ENCODE results near the gene UROC1. TPM values are rescaled to one million over a fixed set of nuclear protein-coding genes. Genes with fewer than 3 reads are reported as not detected.

The UROC1 gene
- total RNA-seq, 2 experiments from 2014 or later: not detected

GRCh38 chr3:126446791-126447190 is 70.8 kb downstream of the UROC1 start:
- Mint-ChIP-seq H3K36me3 (ENCODE audit: low read depth) (peaks cover 63% of the 10 kb centered on the region), H3K27ac (no peak overlapping the region)

GRCh38 chr3:126446301-126446700 is 71.3 kb downstream of the UROC1 start:
- H3K27me3 Mint-ChIP-seq: no peaks in the 10 kb centered on the region
- H3K9me3 Mint-ChIP-seq: no peaks in the 10 kb centered on the region
- ATAC-seq (ENCODE audit: poor library complexity) (no peak), DNase-seq (peak in 1 of 14 experiments; percentile 31)
- H3K27ac Mint-ChIP-seq: no peak overlapping the region
- H3K4me3 Mint-ChIP-seq: no peak overlapping the region
- TF ChIP-seq, protein P1, sequence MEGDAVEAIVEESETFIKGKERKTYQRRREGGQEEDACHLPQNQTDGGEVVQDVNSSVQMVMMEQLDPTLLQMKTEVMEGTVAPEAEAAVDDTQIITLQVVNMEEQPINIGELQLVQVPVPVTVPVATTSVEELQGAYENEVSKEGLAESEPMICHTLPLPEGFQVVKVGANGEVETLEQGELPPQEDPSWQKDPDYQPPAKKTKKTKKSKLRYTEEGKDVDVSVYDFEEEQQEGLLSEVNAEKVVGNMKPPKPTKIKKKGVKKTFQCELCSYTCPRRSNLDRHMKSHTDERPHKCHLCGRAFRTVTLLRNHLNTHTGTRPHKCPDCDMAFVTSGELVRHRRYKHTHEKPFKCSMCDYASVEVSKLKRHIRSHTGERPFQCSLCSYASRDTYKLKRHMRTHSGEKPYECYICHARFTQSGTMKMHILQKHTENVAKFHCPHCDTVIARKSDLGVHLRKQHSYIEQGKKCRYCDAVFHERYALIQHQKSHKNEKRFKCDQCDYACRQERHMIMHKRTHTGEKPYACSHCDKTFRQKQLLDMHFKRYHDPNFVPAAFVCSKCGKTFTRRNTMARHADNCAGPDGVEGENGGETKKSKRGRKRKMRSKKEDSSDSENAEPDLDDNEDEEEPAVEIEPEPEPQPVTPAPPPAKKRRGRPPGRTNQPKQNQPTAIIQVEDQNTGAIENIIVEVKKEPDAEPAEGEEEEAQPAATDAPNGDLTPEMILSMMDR (IDR thresholded peaks at IDR 0.05): no peak
- intact Hi-C loops (cut with DNase I, micrococcal nuclease): no loop called here
- peaks cover 61% of the 10 kb centered on the region for H3K36me3 Mint-ChIP-seq (ENCODE audit: low read depth)
- no peak overlapping the region for H3K27ac ChIP-seq (ENCODE audit: low read depth in 1 of 2, low read length in 2 of 2)
- ChIA-PET POLR2A (no interaction called here), CTCF (no interaction called here)
- H3K4me1 Mint-ChIP-seq (ENCODE audit: low read depth): no peaks in the 10 kb centered on the region
- H3K4me1 ChIP-seq (ENCODE audit: insufficient read depth, low read length): no peaks in the 10 kb centered on the region
- peaks cover 46% of the 10 kb centered on the region for H3K36me3 ChIP-seq (ENCODE audit: insufficient read depth, low read length)
- no peak overlapping the region for H3K4me3 ChIP-seq (ENCODE audit: low read length)
- no peaks in the 10 kb centered on the region for H3K27me3 ChIP-seq (ENCODE audit: control insufficient read depth in 1 of 2, insufficient read depth in 2 of 2, low read length in 2 of 2)
- no peaks in the 10 kb centered on the region for H3K9me3 ChIP-seq (ENCODE audit: control insufficient read depth in 1 of 2, insufficient read depth in 1 of 2, low read length in 2 of 2)

More at GRCh38 chr3:126446791-126447190, 70.8 kb downstream of the UROC1 start:
- Mint-ChIP-seq H3K4me1 (ENCODE audit: low read depth) (no peaks in the 10 kb centered on the region), H3K9me3 (no peaks in the 10 kb centered on the region), H3K27me3 (no peaks in the 10 kb centered on the region), H3K4me3 (no peak overlapping the region)
- ChIA-PET CTCF (no interaction called here), POLR2A (no interaction called here)
- Histone ChIP-seq H3K4me3 (ENCODE audit: low read length) (no peak overlapping the region), H3K4me1 (ENCODE audit: insufficient read depth, low read length) (no peaks in the 10 kb centered on the region), H3K36me3 (ENCODE audit: insufficient read depth, low read length) (peaks cover 46% of the 10 kb centered on the region), H3K9me3 (ENCODE audit: control insufficient read depth in 1 of 2, insufficient read depth in 1 of 2, low read length in 2 of 2) (no peaks in the 10 kb centered on the region), H3K27me3 (ENCODE audit: control insufficient read depth in 1 of 2, insufficient read depth in 2 of 2, low read length in 2 of 2) (no peaks in the 10 kb centered on the region), H3K27ac (ENCODE audit: low read depth in 1 of 2, low read length in 2 of 2) (no peak overlapping the region)
- TF ChIP-seq, protein P1 (IDR thresholded peaks at IDR 0.05): no peak
- intact Hi-C loops (cut with DNase I, micrococcal nuclease): no loop called here
- no peak for DNase-seq
- no peak for ATAC-seq (ENCODE audit: poor library complexity)

DNA sequence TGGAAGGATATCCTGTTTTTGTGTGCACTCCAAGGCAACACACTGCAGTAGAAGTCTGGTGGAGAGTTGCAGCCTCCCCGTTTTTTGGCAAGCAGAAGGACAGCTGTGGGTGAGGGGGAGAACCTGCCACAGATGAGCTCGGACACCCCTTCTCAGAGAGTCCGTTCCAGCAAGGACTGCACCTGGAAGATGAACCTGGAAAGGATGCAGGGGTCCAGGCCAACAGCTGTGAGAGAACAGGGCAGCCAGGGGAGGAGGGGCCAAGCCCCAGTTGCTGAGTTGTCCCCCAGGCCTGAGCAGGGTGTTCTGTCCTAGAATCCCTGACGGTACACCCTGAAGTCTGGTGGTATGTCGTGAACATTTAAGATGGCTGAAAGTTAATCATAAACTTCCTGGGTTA is 72.1 kb downstream of the UROC1 start:
- intact Hi-C loops (cut with DNase I, micrococcal nuclease): no loop called here
- H3K9me3 Mint-ChIP-seq: no peaks in the 10 kb centered on the region
- Histone ChIP-seq H3K36me3 (ENCODE audit: insufficient read depth, low read length) (peaks cover 48% of the 10 kb centered on the region), H3K9me3 (ENCODE audit: control insufficient read depth in 1 of 2, insufficient read depth in 1 of 2, low read length in 2 of 2) (no peaks in the 10 kb centered on the region), H3K27me3 (ENCODE audit: control insufficient read depth in 1 of 2, insufficient read depth in 2 of 2, low read length in 2 of 2) (no peaks in the 10 kb centered on the region), H3K4me3 (ENCODE audit: low read length) (no peak overlapping the region), H3K27ac (ENCODE audit: low read depth in 1 of 2, low read length in 2 of 2) (no peak overlapping the region), H3K4me1 (ENCODE audit: insufficient read depth, low read length) (no peaks in the 10 kb centered on the region)
- ChIA-PET CTCF (no interaction called here), POLR2A (no interaction called here)
- H3K27ac Mint-ChIP-seq: no peak overlapping the region
- H3K4me1 Mint-ChIP-seq (ENCODE audit: low read depth): no peaks in the 10 kb centered on the region
- H3K4me3 Mint-ChIP-seq: no peak overlapping the region
- no peak for ATAC-seq (ENCODE audit: poor library complexity)
- H3K36me3 Mint-ChIP-seq (ENCODE audit: low read depth): peaks cover 61% of the 10 kb centered on the region
- TF ChIP-seq, protein P1 (IDR thresholded peaks at IDR 0.05): no peak
- DNase-seq: peak in 1 of 14 experiments; percentile 2
- H3K27me3 Mint-ChIP-seq: no peaks in the 10 kb centered on the region

Measured in CD4-positive, alpha-beta T cell (primary cell).